GM19467 (cell line): ENCODE data around the gene GJB3.
"Not testable (repeated sequence)": the region's sequence is repeated elsewhere in the genome, so short reads cannot be mapped to it uniquely, and the experiment has no call there.

Source experiments
- ATAC-seq: cut with Tn5 transposase; IDR thresholded peaks from one replicate; pipeline ENCODE4 v1.9.1; 2021; ENCODE audit warnings: mild to moderate bottlenecking, moderate library complexity; ENCODE audit not compliant: unreplicated experiment

GJB3 gene

DNA sequence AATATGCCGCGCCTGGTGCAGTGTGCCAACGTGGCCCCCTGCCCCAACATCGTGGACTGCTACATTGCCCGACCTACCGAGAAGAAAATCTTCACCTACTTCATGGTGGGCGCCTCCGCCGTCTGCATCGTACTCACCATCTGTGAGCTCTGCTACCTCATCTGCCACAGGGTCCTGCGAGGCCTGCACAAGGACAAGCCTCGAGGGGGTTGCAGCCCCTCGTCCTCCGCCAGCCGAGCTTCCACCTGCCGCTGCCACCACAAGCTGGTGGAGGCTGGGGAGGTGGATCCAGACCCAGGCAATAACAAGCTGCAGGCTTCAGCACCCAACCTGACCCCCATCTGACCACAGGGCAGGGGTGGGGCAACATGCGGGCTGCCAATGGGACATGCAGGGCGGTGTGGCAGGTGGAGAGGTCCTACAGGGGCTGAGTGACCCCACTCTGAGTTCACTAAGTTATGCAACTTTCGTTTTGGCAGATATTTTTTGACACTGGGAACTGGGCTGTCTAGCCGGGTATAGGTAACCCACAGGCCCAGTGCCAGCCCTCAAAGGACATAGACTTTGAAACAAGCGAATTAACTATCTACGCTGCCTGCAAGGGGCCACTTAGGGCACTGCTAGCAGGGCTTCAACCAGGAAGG lies 4.3 kb downstream of the GJB3 start:
- no peak for ATAC-seq

DNA sequence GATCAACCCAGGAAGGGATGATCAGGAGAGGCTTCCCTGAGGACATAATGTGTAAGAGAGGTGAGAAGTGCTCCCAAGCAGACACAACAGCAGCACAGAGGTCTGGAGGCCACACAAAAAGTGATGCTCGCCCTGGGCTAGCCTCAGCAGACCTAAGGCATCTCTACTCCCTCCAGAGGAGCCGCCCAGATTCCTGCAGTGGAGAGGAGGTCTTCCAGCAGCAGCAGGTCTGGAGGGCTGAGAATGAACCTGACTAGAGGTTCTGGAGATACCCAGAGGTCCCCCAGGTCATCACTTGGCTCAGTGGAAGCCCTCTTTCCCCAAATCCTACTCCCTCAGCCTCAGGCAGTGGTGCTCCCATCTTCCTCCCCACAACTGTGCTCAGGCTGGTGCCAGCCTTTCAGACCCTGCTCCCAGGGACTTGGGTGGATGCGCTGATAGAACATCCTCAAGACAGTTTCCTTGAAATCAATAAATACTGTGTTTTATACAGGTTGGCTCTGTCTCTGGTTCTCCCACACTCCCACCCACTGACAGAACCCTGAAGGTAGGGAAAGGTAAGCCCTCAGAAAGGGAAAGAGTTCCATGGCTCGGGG lies 5.0 kb downstream of the GJB3 start:
- ATAC-seq, result no peak

DNA sequence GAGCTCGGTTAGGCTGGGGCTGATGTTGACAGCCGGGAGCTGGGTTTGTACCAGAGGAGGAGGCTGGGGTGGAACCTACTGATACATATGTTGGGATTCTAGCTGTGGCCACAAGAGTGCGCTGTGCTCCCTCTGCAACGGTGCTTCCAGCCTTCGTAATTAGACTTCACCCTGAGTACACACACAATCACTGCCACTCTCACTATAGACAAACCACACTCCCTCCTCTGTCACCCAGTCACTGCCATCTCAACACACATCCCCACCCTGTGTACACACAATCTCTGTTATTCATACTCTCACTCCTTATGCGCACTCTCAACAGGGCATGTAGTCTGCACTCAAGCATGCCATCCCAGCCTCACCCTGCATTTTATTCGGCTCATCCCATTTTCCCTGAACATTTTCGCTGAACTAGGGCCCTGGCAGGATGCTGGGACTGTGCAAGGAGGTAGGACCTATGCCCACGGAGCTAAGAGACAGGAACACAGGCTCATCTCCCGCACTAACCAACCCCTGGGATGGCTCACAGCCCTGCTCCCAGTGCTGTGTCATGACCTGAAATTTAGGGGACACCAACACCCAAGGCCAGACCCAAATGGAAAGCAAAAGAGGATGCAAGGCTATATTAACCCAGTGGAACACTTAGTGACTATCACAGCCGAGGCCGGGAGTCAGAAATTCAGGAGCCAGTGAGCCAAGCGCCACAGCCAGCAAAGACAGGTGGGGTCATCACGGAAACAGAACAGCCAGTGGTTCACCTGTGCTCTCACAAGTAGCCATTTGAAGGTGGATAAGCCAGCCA lies 5.7 kb downstream of the GJB3 start:
- ATAC-seq, result no peak

DNA sequence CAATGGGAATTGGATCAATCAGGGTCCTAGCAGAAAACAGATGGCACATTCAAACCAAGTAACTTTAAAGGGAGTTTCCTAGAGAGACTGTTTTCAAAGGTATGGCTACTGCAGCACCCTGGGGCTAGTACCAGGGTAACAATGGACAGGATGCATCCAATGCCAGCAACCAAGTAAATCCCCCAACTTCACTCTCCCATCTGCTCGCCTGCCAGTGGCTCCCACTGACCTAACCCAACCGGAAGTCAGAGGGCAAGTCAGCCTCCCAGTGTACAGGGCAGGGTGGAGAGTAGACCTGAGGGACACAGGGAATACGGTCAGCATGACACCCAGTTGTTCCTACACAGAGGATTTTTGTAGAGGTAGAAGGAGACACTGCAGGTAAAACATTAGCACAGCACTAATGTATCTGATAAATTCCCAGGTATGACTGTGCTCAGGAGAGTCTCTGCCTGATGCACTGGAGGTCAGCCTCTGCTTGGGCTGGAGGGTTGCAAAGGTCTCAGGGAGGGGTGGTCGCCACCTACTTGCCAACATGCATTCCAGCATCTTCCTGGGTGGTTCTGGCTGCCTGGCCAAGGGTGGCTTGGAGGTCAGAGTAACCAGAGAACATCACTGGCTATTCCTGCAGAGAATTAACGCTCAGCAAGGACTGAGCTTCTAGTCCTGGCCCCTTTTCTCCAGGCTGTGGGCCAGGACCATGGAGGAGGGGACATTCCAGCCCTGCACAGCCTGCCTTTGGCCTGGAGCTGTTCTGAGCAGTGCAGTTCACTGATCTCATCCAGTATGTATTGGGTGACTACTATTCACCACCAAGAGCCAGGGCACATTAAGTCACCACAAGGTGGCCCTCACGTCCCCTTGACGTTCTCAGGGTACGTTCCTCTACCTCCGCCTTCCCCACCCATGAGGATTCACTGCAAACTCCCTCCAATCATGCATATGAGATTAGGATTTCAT lies 6.7 kb downstream of the GJB3 start:
- ATAC-seq, result no peak

DNA sequence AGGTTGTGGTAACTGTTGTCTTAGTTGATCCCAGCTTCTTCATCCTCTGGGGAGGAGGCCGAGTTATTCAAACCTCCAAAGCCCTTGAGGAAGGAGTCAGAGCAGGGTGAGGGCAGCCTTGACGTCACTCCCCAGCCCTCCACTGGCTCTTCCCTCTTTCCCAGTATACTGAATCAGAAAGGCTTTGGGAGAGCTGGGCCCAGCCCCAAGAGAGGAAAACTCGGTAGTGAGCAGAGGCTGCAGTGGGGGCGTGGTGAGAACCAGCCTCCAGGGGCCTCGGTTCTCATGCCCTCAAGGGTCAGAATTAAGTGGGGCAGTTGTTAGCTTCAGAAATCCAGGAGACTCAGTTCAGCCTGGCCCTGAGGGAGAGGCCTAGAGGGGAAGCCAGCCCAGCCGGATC lies 10.0 kb downstream of the GJB3 start:
- ATAC-seq, result no peak

DNA sequence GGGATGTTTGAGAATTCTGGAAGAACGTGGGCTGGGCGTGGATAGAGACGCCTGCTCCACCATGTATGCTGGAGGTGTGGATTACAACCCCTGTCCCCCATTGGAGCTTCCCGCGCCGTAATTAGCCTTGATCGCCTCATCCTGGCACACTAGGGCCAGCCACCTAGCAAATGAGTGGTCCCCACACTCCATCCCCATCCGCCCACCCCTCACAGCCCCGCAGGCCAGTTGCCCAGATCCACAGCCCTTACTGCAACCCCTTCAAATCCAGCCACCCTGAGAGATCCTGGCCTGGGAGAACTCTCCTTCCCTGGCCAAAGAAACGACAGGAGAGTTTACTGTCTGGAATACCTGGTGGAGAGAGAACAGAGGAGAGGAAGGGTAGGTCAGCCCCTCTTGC lies 11.4 kb downstream of the GJB3 start:
- no peak for ATAC-seq

DNA sequence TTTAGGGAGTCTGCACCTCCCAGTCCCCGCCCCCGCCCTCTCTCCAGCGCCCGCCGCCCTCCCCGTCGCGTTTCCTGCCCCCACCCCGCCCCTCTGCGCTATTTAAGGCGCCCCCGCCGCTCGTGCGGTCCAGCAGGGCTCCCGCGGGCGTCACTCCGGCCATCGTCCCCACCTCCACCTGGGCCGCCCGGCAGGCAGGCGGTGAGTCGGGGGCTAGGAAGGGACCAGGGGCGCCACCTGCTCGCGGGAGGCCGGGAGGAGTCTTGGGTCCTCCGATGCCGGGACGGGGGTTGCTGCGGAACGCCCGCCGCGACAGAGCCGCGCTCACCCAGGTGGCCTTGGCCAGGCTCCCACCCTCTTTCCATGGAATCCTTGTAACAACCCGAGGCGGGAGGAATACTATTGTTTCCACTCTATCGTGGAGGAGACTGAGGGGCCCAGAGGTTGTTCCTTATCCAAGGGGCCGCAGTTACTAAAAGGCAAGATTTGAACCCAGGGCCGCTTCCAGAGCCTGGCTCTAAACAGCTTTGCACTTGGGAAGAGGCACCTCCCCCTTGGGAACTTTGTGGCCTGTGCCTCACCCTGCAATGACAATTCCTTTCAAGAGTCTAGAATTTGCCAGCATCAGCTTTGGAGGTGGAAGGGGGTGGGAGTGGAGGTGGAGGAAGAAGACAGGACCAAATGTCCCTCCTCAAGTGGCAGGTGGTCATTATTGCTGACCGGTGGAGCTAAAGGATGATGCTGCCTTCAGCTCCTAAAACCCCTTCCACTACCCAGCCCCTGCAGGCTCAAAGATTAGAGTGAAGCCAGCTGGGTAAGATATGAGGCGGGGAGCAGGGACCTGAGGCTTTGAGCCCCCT lies 12.1 kb downstream of the GJB3 start, which contains the start of gene GJA4:
Gene GJA4 (plus strand): TSS at position 132 of the 860 bp plus-strand sequence. CDS start 1,215 bp downstream, outside the sequence.
- ATAC-seq, result no peak

DNA sequence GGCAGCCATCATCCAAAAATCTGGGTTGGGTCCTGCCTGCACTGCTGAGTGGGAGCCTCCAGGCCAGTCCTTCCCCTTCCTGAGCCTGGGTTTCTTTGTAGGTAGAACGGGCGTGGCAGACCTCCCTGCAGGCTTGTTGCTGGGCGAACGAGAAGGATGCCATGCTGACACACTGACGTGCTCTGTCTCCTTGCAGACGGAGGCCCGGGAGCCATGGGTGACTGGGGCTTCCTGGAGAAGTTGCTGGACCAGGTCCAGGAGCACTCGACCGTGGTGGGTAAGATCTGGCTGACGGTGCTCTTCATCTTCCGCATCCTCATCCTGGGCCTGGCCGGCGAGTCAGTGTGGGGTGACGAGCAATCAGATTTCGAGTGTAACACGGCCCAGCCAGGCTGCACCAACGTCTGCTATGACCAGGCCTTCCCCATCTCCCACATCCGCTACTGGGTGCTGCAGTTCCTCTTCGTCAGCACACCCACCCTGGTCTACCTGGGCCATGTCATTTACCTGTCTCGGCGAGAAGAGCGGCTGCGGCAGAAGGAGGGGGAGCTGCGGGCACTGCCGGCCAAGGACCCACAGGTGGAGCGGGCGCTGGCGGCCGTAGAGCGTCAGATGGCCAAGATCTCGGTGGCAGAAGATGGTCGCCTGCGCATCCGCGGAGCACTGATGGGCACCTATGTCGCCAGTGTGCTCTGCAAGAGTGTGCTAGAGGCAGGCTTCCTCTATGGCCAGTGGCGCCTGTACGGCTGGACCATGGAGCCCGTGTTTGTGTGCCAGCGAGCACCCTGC lies 13.2 kb downstream of the GJB3 start:
- no peak for ATAC-seq

DNA sequence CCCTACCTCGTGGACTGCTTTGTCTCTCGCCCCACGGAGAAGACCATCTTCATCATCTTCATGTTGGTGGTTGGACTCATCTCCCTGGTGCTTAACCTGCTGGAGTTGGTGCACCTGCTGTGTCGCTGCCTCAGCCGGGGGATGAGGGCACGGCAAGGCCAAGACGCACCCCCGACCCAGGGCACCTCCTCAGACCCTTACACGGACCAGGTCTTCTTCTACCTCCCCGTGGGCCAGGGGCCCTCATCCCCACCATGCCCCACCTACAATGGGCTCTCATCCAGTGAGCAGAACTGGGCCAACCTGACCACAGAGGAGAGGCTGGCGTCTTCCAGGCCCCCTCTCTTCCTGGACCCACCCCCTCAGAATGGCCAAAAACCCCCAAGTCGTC lies 13.8 kb downstream of the GJB3 start:
- ATAC-seq, result no peak

DNA sequence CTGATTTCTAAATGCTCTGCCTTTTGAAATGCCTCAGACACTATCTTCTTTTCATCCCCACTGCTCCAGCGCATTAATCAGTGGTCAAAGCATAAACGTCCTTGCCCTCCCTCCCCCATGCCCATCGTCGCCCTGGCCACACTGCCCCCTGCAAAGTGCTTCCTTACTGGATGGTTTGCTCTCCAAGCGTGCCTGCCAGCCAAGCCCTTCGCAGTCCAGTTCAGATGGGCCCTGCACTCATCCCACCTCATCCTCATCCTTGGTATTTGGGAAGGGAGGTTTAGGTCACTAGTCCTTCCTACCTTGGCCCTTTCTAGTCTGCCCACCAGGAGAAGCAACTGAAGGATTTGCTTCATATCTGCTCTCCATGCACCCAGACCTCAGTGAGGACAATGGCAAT lies 14.9 kb downstream of the GJB3 start:
- ATAC-seq, result no peak

DNA sequence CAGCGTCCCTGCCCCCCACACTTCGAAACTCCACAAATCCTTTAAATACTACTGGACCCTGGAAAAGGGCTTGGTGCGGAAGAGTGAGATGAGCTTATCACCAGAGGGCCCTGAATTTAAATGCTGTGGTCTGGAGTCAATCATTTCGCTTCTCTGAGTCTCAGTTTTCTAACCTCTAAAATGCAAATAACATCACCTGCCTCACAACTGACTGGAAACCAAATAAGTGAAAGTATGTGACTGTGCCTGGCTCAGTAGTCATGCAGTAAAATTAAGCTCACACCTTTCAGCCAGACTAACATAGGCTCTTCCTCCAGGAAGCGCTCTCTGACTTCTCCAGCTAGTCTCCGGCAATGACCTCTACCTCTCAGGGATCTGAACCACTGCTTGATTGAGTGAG lies 16.0 kb downstream of the GJB3 start:
- ATAC-seq, result no peak

DNA sequence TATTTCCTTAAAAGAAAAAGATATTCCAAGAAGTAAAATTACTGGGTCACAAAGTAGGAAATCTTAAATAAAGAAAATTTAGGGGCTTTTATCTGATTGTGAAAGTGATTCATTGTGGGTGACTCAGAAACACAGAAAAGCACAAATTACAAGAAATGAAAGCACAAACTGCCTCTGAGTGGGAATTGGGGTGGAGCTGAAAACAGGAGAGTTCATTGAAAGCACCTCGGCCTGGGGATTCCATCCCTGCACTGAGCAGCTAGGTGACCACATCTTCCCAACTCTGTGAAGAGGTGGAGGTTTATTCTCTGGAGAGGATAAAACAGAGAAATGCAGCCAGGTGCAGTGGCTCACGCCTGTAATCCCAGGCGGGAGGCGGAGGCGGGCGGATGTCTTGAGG lies 19.2 kb downstream of the GJB3 start:
- no peak for ATAC-seq

DNA sequence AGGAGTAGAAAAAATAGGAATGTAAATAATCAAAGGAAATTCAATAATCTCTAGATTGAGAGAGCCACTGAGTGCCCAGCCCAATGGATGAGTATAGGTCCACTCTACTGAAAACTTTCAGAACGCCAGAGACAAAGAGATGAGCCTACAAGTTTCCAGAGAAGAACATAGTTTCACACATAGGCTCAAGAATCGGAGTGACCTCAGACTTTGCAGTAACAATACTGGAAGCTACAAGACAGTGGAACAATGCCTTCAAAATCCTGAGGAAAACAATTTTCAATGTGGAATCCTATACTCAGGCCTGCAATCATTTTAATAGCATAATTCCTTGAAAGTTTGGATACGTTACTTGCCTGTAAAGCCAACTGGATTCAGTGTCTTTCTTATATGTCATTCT lies 22.8 kb downstream of the GJB3 start:
- no peak for ATAC-seq

DNA sequence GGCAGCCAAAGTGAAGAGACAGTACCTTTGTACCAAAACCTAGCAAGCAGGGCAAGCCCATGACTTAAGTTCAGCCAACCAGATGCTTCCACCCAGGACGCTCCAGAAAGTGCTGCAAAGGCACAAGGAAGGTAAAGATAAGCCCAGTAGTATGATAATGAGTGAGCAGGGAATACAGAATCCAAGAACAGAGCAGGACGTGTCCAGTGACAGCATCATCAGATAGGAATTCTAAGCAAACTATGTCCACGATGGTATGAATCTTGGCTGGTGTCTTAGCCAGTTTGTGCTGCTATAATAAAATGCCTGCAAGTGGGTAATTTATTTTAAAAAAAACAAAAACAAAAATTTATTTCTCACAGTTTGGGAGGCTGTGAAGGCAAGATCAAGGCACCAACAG lies 25.4 kb downstream of the GJB3 start:
- no peak for ATAC-seq

DNA sequence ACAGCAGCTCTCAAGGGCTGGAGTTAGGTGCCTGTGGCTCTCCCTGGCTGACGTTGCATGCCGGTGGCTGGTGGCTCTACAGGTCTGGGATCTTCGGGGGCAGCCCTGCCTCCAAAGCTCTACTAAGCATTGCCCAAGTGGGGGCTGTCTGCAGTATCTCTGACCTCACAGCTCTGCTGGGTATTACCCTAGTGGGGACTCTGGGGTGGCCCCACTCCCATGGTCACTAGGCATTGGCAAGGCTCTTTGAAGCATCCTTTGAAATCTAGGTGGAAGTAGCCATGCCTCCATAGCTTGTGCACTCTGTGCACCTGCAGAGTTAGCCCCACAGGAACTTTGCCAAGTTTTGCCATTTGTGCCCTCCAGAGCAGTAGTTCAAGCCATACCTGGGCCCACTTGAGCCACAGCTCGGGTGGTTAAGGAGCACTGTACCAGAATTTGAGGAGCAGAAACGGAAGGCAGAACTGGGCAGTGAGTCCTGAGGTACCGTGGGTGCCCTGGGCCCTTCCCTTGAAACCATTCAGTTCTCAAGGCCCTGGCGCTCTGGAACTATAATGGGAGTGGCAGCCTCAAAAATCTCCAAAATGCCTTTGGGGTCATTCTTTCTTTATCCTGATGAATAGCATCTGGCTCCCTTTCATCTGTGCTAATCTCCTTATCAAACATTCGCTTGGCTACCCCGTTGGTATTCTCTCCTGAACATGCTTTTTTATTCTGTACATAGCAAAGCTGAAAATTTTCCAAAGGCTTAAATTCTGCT lies 27.2 kb downstream of the GJB3 start:
- ATAC-seq, result no peak

DNA sequence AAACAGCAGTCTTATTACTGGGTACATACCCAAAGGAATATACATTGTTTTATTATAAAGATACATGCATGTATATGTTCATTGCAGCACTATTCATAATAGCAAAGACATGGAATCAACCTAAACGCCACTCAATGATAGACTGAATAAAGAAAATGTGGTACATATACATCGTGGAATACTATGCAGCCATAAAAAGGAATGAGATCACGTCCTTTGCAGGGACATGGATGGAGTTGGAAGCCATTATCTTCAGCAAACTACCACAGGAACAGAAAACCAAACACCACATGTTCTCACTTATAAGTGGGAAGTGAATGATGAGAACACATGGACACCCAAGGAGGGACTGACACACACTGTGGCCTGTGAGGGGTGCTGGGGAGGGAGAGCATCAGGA lies 29.8 kb downstream of the GJB3 start:
- not testable (repeated sequence) for ATAC-seq

DNA sequence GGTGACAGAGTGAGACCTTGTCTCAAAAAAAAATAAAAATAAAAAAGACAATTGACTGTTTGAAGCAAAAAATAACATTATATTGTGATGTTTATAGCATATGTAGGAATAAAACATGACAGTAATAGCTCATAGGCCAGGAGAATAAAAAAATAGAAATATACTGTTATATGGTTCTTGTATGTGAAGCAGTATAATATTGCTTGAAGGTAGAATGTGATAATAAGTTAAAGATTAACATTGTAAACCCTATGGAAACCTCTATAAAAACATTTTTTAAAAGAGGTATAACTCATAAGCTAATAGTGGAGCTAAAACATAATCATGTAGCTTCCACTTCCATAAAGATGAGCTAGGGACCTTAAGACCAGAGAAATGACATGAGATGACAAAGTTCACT lies 35.3 kb downstream of the GJB3 start:
- ATAC-seq, result no peak

DNA sequence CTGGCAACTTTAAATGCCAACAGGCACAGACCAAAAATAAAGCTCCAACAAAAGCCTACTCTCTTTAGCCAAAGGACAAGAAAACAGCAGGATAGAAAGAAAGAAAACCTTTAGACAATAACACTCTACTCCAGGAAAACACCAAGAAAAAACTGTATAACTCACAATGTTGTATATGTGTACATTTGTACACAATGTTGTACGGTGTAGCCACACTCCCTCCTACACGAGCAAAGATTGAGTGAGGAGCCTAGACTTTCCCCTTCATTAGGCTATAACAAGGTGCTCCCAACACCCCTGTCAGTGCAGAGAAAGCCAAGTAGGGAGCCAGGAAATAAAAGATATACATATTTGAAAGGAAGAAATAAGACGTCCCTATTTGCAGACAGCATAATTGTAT lies 35.8 kb downstream of the GJB3 start:
- ATAC-seq, result no peak

DNA sequence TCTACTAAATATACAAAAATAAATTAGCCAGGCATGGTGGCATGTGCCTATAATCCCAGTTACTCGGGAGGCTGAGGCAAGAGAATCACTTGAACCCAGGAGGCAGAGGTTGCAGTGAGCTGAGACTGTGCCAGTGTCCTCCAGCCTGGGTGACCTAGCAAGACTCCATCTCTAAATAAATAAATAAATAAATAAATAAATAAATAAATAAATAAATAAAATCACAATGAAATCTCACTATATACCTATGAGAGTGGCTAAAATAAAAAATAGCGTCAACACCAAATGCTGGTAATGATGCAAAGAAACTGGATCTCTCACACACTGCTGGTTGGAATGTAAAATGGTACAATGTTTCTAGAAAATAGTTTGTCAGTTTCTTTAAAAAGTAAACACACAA lies 37.8 kb downstream of the GJB3 start:
- ATAC-seq, result not testable (repeated sequence)
